ENCODE results near the gene EIF2S2. TPM values are rescaled to one million over a fixed set of nuclear protein-coding genes. Genes with fewer than 3 reads are reported as not detected.

Gene EIF2S2
- total RNA-seq, 1 experiment from 2014 or later: 83.5 TPM

Small RNAs within 50 kb of the gene (small RNA-seq; reads per million reads assigned to genes)
- gene MIR4755: not detected

Other genes starting within 250 kb of the EIF2S2 start
- 78.8 and 116 TPM in 2 replicates for gene RALY, start 118.3 kb downstream of the EIF2S2 start, total RNA-seq (2014; rRNA removed; shearing (Covaris generic); ENCODE audit: low replicate concordance)
- gene ASIP, start 129.2 kb upstream of the EIF2S2 start, total RNA-seq (2014; rRNA removed; shearing (Covaris generic); ENCODE audit: low replicate concordance): not detected in 2 replicates
- 191 and 277 TPM in 2 replicates for gene AHCY, start 191.1 kb upstream of the EIF2S2 start, total RNA-seq (2014; rRNA removed; shearing (Covaris generic); ENCODE audit: low replicate concordance)